GM23338 (cell line): Measurements from ENCODE around the gene SERP1. TPM values are rescaled to one million over a fixed set of nuclear protein-coding genes. Genes with fewer than 3 reads are reported as not detected.

Experiments
- ATAC-seq: fragments of 200-7000 bp; cut with Tn5 transposase; 3 replicates; pipeline ENCODE4 v1.9.1; 2020
- DNase-seq: peaks from one replicate; pipeline ENCODE4 v3.0.0-alpha.2; 2015; ENCODE audit warnings: low spot score
- H2AFZ ChIP-seq: fragments of 200-600 bp; sonication (generic); 2 replicates; pipeline ENCODE4 v1.8.0; 2016; ENCODE audit warnings: antibody characterized with exemption, mild to moderate bottlenecking, moderate library complexity
- H3F3A ChIP-seq: fragments of 200-600 bp; sonication (generic); replicated peaks from 2 replicates; pipeline ENCODE4 v1.8.0; 2017; ENCODE audit warnings: antibody characterized with exemption, mixed run types, low read depth
- H3K27ac ChIP-seq: fragments of 200-600 bp; sonication (generic); 2 replicates; pipeline ENCODE4 v1.6.1; 2016; ENCODE audit warnings: low read depth
- H3K27me3 ChIP-seq: fragments of 200-600 bp; sonication (generic); 2 replicates; pipeline ENCODE4 v1.8.0; 2016; ENCODE audit warnings: mild to moderate bottlenecking, mixed run types, moderate library complexity; ENCODE audit not compliant: insufficient read depth
- H3K36me3 ChIP-seq: fragments of 200-600 bp; sonication (generic); 2 replicates; pipeline ENCODE4 v1.8.0; 2016; ENCODE audit warnings: mild to moderate bottlenecking; ENCODE audit not compliant: insufficient read depth
- H3K4me1 ChIP-seq: fragments of 200-600 bp; sonication (generic); 2 replicates; pipeline ENCODE4 v1.8.0; 2016; ENCODE audit warnings: mild to moderate bottlenecking, moderate library complexity; ENCODE audit not compliant: insufficient read depth
- H3K4me2 ChIP-seq: fragments of 200-600 bp; sonication (generic); 2 replicates; pipeline ENCODE4 v1.7.1; 2017; ENCODE audit warnings: mixed run types
- H3K4me3 ChIP-seq: fragments of 200-600 bp; sonication (generic); 2 replicates; pipeline ENCODE4 v1.6.1; 2016; ENCODE audit warnings: mixed run types
- H3K79me2 ChIP-seq: fragments of 200-600 bp; sonication (generic); replicated peaks from 2 replicates; pipeline ENCODE4 v1.8.0; 2017; ENCODE audit warnings: mild to moderate bottlenecking; ENCODE audit not compliant: insufficient read depth
- H3K9me2 ChIP-seq: fragments of 200-600 bp; sonication (generic); 2 replicates; pipeline ENCODE4 v1.8.0; 2017; ENCODE audit not compliant: insufficient read depth
- H4K20me1 ChIP-seq: fragments of 200-600 bp; sonication (generic); replicated peaks from 2 replicates; pipeline ENCODE4 v1.8.0; 2017; ENCODE audit warnings: mild to moderate bottlenecking; ENCODE audit not compliant: insufficient read depth
- H3K27ac Mint-ChIP-seq: 2 replicates; pipeline ENCODE4 v1.8.0; 2020; ENCODE audit warnings: inconsistent platforms, mild to moderate bottlenecking, moderate library complexity, mixed read lengths
- H3K27me3 Mint-ChIP-seq: 3 replicates; pipeline ENCODE4 v1.8.0; 2022; ENCODE audit warnings: low read depth, mild to moderate bottlenecking, moderate library complexity, mixed read lengths, inconsistent platforms; ENCODE audit not compliant: insufficient read depth, poor library complexity
- H3K36me3 Mint-ChIP-seq: 3 replicates; pipeline ENCODE4 v1.8.0; 2021; ENCODE audit warnings: low read depth, mild to moderate bottlenecking, inconsistent platforms, moderate library complexity, mixed read lengths
- H3K4me1 Mint-ChIP-seq: 3 replicates; pipeline ENCODE4 v1.8.0; 2020; ENCODE audit warnings: mild to moderate bottlenecking, inconsistent platforms, mixed read lengths
- H3K4me3 Mint-ChIP-seq: 3 replicates; pipeline ENCODE4 v1.8.0; 2021; ENCODE audit warnings: moderate library complexity, mild to moderate bottlenecking, inconsistent platforms, mixed read lengths
- H3K9me3 Mint-ChIP-seq: 3 replicates; pipeline ENCODE4 v1.8.0; 2020; ENCODE audit warnings: moderate library complexity, mild to moderate bottlenecking, inconsistent platforms, mixed read lengths
- EZH2 ChIP-seq: fragments of 200-600 bp; sonication (generic); IDR thresholded peaks from one replicate; pipeline ENCODE4 v1.8.0; 2017; ENCODE audit warnings: antibody characterized with exemption, mild to moderate bottlenecking, low read depth; ENCODE audit not compliant: unreplicated experiment
- JUNB ChIP-seq: IDR thresholded peaks from one replicate; pipeline ENCODE4 v1.6.1; 2016; ENCODE audit warnings: antibody characterized with exemption; ENCODE audit not compliant: unreplicated experiment
- NANOG ChIP-seq: IDR thresholded peaks from 2 replicates; pipeline ENCODE4 v1.6.1; 2016; ENCODE audit warnings: antibody characterized with exemption, borderline replicate concordance
- POLR2AphosphoS5 ChIP-seq: IDR thresholded peaks from 2 replicates; pipeline ENCODE4 v1.6.1; 2016; ENCODE audit warnings: antibody characterized with exemption, low read depth
- STAT1 ChIP-seq: IDR thresholded peaks from one replicate; pipeline ENCODE4 v1.6.1; 2016; ENCODE audit warnings: antibody characterized with exemption; ENCODE audit not compliant: unreplicated experiment
- ZNF331 ChIP-seq: fragments of 250-450 bp; sonication (Bioruptor Pico); IDR thresholded peaks from 2 replicates; pipeline ENCODE4 v1.5.0; 2020; ENCODE audit warnings: low read depth, mild to moderate bottlenecking, moderate library complexity
- ZNF462 ChIP-seq: fragments of 250-450 bp; sonication (Bioruptor Pico); IDR thresholded peaks from 2 replicates; pipeline ENCODE4 v1.5.0; 2020; ENCODE audit warnings: mild to moderate bottlenecking, moderate library complexity
- polyA plus RNA-seq: library from polyadenylated mRNA; unstranded; fragments of >200 nt; fragmentation: Nextera tagmentation; extraction: Ambion mirVana; gene quantifications from 2 replicates; pipeline ENCODE4 v1.2.1, GENCODE V29; 2016
- total RNA-seq: library from RNA; depleted of rRNA; stranded (reverse); fragments of >200 nt; shearing (Covaris generic); gene quantifications from 2 replicates; pipeline ENCODE4 v1.2.3, GENCODE V29; 2014
- TF ChIP-seq, protein P1 (sequence below): IDR thresholded peaks from 2 replicates; pipeline ENCODE4 v1.6.1; 2016; ENCODE audit warnings: antibody characterized with exemption

Gene SERP1
- total and polyA plus RNA-seq, 2 experiments from 2014 or later, result 211 to 252 TPM

DNA sequence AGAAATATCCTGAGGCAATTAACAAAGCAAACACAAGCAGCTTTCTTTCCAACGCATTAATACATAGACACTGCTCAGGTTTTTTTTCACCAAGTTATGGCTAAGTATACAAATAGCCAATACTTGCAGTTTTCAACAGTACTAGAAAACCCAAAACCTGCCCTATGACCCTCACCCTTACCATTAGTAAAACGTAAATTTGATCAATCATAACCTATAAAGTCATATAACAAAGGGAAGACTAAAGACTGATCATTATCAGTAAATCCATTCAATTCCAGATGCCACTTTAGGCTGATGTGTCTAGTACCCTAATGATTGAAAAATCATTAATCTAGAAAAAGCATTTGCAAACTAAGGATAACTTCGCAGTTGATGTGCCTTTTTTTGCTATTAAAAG lies 3.2 kb downstream of the SERP1 start (continued):
- TF ChIP-seq ZNF462 (no peak), NANOG (no peak), POLR2AphosphoS5 (no peak), STAT1 (no peak), JUNB (no peak), EZH2 (no peak)
- TF ChIP-seq, protein P1, sequence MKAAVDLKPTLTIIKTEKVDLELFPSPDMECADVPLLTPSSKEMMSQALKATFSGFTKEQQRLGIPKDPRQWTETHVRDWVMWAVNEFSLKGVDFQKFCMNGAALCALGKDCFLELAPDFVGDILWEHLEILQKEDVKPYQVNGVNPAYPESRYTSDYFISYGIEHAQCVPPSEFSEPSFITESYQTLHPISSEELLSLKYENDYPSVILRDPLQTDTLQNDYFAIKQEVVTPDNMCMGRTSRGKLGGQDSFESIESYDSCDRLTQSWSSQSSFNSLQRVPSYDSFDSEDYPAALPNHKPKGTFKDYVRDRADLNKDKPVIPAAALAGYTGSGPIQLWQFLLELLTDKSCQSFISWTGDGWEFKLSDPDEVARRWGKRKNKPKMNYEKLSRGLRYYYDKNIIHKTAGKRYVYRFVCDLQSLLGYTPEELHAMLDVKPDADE, result no peak

DNA sequence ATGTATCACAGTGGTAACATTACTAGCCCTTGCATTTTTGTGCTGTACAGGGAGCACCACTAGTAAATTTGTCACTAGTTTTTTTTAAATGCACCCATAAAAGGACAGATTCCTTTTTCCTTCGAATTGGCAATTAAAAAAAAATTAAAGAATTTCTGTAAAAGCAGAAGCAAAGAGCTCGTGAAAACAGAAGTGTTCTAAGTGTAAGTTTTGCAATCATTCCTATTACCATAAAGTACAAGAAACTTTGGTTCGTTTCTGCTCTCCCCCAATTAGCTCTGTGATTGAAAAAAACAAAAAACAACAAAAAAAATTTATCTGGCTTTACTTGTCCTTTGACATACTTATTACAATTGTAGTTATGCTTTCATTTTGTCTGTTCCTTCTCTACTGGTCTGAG lies 5.3 kb downstream of the SERP1 start:
- peaks cover 21% of the 10 kb centered on the region for H4K20me1 ChIP-seq

More for the DNA sequence above, 5.3 kb downstream of the SERP1 start:
- H3K4me1 ChIP-seq, result peaks cover 5% of the 10 kb centered on the region; the same call in 1 of the 2 replicates
- Mint-ChIP-seq H3K36me3 (peaks cover 30% of the 10 kb centered on the region), H3K27me3 (no peaks in the 10 kb centered on the region), H3K4me1 (peaks cover 2% of the 10 kb centered on the region; the same call in 2 of the 3 replicates), H3K4me3 (no peak overlapping the region), H3K9me3 (no peaks in the 10 kb centered on the region), H3K27ac (no peak overlapping the region; the same call in 1 of the 2 replicates)
- H3F3A ChIP-seq, result no peaks in the 10 kb centered on the region
- TF ChIP-seq ZNF331 (CRISPR knock-in tag), result no peak
- DNase-seq (no peak), ATAC-seq (no peak)
- no peak overlapping the region for H2AFZ ChIP-seq
- no peak overlapping the region for H3K4me3 ChIP-seq
- H3K27me3 ChIP-seq, result no peaks in the 10 kb centered on the region
- peaks cover 39% of the 10 kb centered on the region for H3K79me2 ChIP-seq
- no peaks in the 10 kb centered on the region for H3K9me2 ChIP-seq
- no peak overlapping the region for H3K4me2 ChIP-seq
- no peak overlapping the region for H3K27ac ChIP-seq
- peaks cover 15% of the 10 kb centered on the region for H3K36me3 ChIP-seq
